Stimulated activated CD4-positive, alpha-beta T cell treated with anti-CD3 and anti-CD28 coated beads, TNF-alpha, amount 100 ng/mL, for 4 hours (primary cell): ENCODE results near the gene PPP1R10.

Experiments
- DNase-seq, 3 experiments: peaks; one replicate each; pipeline ENCODE4 v3.0.0-alpha.2; 2020; ENCODE audit warnings: low read depth in 3 of 3

Gene PPP1R10

GRCh38 chr6:30619561-30619960 is 2.5 kb upstream of the PPP1R10 start:
- DNase-seq, result no peak

DNA sequence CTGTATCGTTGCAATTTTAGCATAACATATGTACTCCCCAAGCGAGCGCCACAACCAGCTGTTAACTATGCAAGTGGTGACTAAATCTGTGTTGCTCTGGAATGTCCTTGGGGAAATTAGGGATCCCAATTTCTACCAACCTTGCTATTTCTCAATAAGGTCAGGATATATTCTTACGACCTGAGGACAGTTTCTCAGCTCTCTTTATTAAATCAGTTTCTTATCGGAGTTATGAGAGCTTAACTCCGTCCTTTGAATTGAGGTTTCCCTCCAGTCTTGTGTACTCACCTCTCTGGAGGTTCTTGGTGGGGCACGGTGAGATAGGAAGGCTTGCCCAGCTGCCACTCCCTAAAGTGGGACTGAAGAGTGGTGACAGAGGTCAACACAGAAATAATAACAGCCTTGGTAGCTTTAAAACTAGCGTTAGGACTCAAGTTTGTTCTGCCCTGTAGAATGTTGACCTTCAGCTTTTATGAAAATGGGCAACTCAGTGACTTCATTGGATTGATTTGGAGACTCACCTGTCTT is 1.3 kb upstream of the PPP1R10 start:
- no peak for DNase-seq

- peak; percentile 88 to 98 (median 93) for DNase-seq
Observed at GRCh38 chr6:30617565-30618269, 674 bp upstream of the PPP1R10 start, which contains the start of gene MRPS18B. Gene MRPS18B, plus strand, starts transcription at chr6:30617840. Its CDS starts 26 bp downstream, at chr6:30617866.

GRCh38 chr6:30615958-30616810 is 859 bp downstream of the PPP1R10 start:
- DNase-seq, result no peak

DNA sequence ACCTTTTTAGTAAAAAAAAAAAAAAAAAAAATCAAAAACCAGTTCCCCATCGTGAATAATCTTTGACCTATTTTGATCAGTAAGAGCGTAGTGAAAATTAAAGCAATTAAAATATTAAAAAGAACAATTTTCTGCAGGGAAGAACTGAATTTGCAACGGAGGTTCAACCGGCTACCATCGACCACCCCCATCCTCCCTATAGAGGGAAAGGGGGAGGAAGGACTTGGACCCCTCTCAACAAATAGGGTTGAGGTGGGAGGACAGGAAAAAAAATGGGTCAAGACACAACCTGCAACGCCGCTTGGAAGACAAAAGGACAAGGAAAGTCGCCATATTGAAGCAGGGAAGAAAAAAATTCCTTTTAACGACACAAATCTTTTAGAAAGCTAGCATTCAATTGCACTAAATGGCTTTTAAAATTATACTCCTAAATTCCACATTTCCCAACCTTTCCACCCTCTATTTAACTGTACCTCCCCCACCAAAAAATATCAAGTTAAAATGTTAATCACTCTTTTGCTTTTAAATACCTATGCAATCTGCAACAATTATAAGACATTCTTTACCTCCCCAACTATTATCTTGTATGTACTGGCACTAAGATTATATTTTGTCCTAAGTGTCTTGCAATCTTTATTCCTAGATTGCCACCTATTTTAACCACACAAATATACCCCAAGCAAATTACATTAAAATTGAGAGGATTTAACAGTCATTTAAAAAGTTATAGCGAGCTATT is 1.7 kb downstream of the PPP1R10 start:
- no peak for DNase-seq

DNA sequence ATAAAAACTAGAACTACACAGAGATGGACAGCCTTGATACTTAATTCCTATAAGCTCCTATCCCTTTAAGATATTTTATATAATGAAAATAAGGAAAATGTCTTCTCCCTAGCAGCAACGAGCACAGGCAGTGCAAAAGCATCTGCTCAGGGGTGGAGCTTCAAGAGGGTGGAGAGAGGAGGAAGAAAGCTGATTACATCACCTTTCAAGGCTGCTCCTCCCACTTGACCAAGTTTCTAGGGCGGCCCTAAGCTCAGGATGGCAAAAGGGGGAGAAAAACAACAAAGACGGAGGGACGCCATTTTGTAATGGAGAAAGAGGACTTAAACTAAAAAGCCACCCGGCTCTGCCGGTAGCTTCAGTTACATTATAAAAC is 2.2 kb downstream of the PPP1R10 start:
- peak in 2 of 3 experiments; percentile 67 to 81 for DNase-seq

GRCh38 chr6:30614044-30614842 is 2.8 kb downstream of the PPP1R10 start:
- no peak for DNase-seq

DNA sequence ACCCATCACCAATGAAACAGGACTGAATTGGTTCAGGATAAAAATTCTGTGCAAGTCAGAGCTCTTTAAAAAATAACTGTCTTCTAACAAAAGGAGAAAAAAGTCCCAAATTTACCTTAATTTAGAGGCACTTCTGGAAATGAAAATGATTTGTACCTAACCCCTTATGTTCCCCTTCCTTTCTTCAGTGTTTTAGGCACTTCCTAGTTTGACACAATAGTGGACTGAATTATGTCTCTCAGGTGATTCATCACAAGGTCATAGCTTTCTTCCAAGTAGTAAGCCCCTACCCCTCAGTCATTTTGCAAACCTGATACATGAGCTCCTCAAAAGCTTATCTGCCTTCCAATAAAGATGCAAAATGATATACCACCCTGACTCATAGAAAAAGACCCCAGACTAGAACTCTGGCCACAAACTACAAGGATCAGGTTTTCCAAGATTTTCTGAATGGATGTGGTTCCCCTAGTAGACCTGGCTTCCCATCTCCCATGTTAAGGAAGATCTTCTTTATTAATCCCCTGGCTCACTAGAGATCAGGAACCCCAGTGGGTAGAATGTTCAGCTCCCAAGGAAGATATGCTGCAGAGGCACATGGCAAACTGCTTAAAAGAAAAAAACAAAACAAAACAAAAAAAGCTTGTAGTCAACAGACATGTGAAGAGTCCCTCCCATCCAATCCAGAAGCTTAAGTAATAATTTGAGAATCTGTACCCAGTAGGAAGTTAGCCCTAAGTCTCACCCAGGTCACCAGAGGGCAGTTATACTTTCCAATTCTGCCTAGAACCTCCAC is 3.6 kb downstream of the PPP1R10 start:
- no peak for DNase-seq

GRCh38 chr6:30612687-30613248 is 4.3 kb downstream of the PPP1R10 start:
- DNase-seq, result no peak

GRCh38 chr6:30612213-30612612 is 4.8 kb downstream of the PPP1R10 start:
- DNase-seq, result no peak

GRCh38 chr6:30611856-30612194 is 5.2 kb downstream of the PPP1R10 start:
- DNase-seq, result no peak

DNA sequence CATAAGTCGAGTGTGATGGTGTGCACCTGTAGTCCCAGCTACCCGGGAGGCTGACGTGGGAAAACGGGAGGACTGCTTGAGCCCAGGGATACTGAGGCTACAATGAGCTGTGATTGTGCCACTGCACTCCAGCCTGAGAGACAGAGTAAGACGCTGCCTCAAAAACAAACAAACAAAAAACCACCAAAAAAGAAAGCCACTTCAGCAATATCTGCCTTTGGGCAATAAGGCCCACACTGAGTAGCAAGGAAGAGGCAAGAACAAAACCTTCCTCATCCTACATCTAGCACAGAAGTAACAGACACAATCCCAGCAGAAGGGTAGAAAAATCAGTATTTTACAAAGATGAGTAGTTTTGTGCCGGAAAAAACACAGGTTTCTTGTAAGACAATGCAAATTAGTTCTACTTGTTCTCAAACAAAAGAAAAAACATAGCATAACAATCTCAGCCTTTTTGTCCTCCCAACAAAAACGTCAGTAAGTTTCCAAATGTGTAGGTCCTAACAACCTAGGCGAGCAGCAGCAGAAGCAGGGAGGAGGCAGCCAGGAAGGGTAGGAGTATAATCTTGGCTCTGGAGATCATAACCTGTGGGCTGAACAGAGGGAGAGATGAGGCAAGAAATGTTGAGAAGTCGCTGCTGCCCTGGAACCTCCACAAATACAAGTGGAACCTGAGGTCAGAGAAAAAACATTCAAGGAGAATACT is 5.7 kb downstream of the PPP1R10 start:
- no peak for DNase-seq

GRCh38 chr6:30610065-30610464 is 7.0 kb downstream of the PPP1R10 start:
- no peak for DNase-seq

GRCh38 chr6:30603961-30604360 is 13.1 kb downstream of the PPP1R10 start:
- DNase-seq, result no peak

DNA sequence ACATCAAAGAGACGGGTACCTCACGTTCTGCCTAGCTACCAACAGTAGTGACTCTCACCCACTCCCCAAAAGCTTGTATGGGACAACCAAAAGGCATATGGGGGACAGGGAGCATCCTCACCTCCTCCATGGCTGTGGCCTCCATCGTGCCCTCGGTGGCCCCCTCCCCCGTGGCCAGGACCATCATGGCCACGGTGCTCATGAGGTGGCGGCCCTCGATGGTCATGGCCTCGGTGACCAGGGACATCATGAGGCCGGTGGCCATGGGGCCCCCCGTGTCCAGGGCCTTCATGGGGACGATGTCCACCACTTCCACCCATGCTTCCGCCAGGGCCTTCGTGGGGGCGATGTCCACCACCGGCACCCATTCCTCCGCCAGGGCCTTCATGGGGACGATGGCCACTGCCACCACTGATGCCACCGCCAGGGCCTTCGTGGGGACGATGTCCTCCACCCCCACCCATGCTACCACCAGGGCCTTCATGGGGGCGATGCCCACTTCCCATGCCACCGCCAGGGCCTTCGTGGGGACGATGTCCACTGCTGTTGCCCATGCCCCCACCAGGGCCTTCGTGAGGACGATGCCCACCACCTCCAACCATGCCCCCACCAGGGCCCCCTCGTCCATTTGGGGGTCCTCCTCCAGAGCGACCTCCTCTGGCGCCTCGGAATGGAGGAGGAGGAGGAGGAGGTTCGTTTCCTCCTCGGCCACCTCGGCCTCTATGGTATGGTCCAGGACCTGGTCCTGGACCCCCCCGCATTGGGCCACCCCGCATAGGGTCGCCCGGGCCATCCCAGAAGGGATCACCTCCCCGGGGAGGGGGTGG is 15.0 kb downstream of the PPP1R10 start:
- no peak for DNase-seq

GRCh38 chr6:30601436-30601814 is 15.6 kb downstream of the PPP1R10 start:
- no peak for DNase-seq

- no peak for DNase-seq
Observed at GRCh38 chr6:30600451-30600961, 16.5 kb downstream of the PPP1R10 start.

DNA sequence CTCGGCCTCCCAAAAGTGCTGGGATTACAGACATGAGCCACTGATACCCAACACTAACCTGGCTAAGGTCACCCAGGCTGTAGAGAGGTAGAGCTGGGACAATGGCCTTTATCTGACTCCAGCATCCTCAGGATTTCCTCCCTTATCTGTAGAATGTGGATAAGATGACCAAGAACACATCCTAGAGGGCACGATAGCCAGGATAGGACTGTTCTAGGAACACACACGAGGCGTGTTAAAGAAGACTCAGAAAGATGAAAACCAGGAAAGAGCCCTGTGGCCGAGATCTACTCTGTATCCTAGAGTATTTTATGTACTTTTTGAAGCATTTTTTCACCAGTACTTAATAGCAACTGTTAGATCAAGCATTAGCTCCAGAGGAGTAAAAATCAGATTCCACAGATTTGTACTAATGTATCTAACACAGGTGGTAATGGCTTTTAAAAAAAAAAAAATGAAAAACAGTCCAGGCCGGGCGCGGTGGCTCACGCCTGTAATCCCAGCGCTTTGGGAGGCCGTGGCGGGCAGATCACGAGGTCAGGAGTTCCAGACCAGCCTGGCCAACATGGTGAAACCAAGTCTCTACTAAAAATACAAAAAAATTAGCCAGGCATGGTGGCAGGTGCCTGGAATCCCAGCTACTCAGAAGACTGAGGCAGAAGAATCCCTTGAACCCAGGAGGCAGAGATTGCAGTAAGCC is 17.3 kb downstream of the PPP1R10 start:
- DNase-seq, result no peak
